H9 (cell line): ENCODE results near the gene LUZP4. TPM values are rescaled to one million over a fixed set of nuclear protein-coding genes. Genes with fewer than 3 reads are reported as not detected.

Source experiments
- DNase-seq: peaks from one replicate; pipeline ENCODE4 v3.0.0-alpha.2; 2017
- H2AFZ ChIP-seq: one replicate; pipeline ENCODE4 v1.6.1; 2013; ENCODE audit warnings: mild to moderate bottlenecking, low read length, control low read depth, moderate library complexity
- H2AK5ac ChIP-seq: 2 replicates; pipeline ENCODE4 v1.6.1; 2013; ENCODE audit warnings: low read length, control low read depth, mixed read lengths; ENCODE audit not compliant: insufficient read length
- H2BK120ac ChIP-seq: one replicate; pipeline ENCODE4 v1.6.1; 2013; ENCODE audit warnings: low read depth, mild to moderate bottlenecking, low read length, control low read depth, inconsistent platforms; ENCODE audit not compliant: poor library complexity, severe bottlenecking
- H2BK12ac ChIP-seq: 2 replicates; pipeline ENCODE4 v1.6.1; 2013; ENCODE audit warnings: low read length, control low read depth, mixed read lengths, low read depth; ENCODE audit not compliant: insufficient read length
- H2BK15ac ChIP-seq: 2 replicates; pipeline ENCODE4 v1.6.1; 2013; ENCODE audit warnings: low read depth, low read length, control low read depth
- H2BK20ac ChIP-seq: one replicate; pipeline ENCODE4 v1.6.1; 2013; ENCODE audit warnings: low read depth, mild to moderate bottlenecking, low read length, control low read depth, inconsistent platforms; ENCODE audit not compliant: poor library complexity, severe bottlenecking
- H2BK5ac ChIP-seq: 2 replicates; pipeline ENCODE4 v1.6.1; 2013; ENCODE audit warnings: low read length, control low read depth, mixed read lengths; ENCODE audit not compliant: insufficient read length
- H3K14ac ChIP-seq: 2 replicates; pipeline ENCODE4 v1.6.1; 2013; ENCODE audit warnings: low read length, control low read depth; ENCODE audit not compliant: insufficient read depth
- H3K18ac ChIP-seq: 2 replicates; pipeline ENCODE4 v1.6.1; 2013; ENCODE audit warnings: low read depth, mild to moderate bottlenecking, mixed read lengths, low read length, control low read depth; ENCODE audit not compliant: insufficient read length
- H3K23ac ChIP-seq: 2 replicates; pipeline ENCODE4 v1.6.1; 2013; ENCODE audit warnings: low read length, control low read depth, mixed read lengths, low read depth; ENCODE audit not compliant: insufficient read length
- H3K23me2 ChIP-seq: 2 replicates; pipeline ENCODE4 v1.6.1; 2013; ENCODE audit warnings: low read depth, mild to moderate bottlenecking, mixed read lengths, low read length, control low read depth; ENCODE audit not compliant: insufficient read length, poor library complexity, severe bottlenecking
- H3K27ac ChIP-seq: 2 replicates; pipeline ENCODE4 v1.5.1; 2013; ENCODE audit warnings: low read length, control low read depth, mixed read lengths, low read depth; ENCODE audit not compliant: insufficient read length
- H3K27me3 ChIP-seq: 2 replicates; pipeline ENCODE4 v1.6.1; 2013; ENCODE audit warnings: low read length, control low read depth, inconsistent platforms; ENCODE audit not compliant: insufficient read depth
- H3K4ac ChIP-seq: 2 replicates; pipeline ENCODE4 v1.6.1; 2013; ENCODE audit warnings: low read depth, mild to moderate bottlenecking, control low read depth, inconsistent platforms, low read length, moderate library complexity
- H3K4me1 ChIP-seq: 2 replicates; pipeline ENCODE4 v1.6.1; 2013; ENCODE audit warnings: low read length, control low read depth, inconsistent platforms; ENCODE audit not compliant: insufficient read depth
- H3K4me2 ChIP-seq: 2 replicates; pipeline ENCODE4 v1.6.1; 2013; ENCODE audit warnings: low read length, control low read depth, mixed read lengths; ENCODE audit not compliant: insufficient read length, insufficient read depth
- H3K56ac ChIP-seq: 2 replicates; pipeline ENCODE4 v1.6.1; 2013; ENCODE audit warnings: low read depth, mild to moderate bottlenecking, mixed read lengths, low read length, control low read depth; ENCODE audit not compliant: insufficient read length
- H3K79me1 ChIP-seq: 2 replicates; pipeline ENCODE4 v1.6.1; 2013; ENCODE audit warnings: low read depth, mild to moderate bottlenecking, moderate library complexity, low read length, control low read depth, inconsistent platforms; ENCODE audit not compliant: insufficient read depth, poor library complexity, severe bottlenecking
- H3K79me2 ChIP-seq: 2 replicates; pipeline ENCODE4 v1.6.1; 2013; ENCODE audit warnings: low read length, control low read depth, inconsistent platforms; ENCODE audit not compliant: insufficient read depth
- H3K9ac ChIP-seq: 2 replicates; pipeline ENCODE4 v1.6.1; 2013; ENCODE audit warnings: low read length, control low read depth, mixed read lengths; ENCODE audit not compliant: insufficient read length; ENCODE audit errors: extremely low read depth
- H3K9me3 ChIP-seq: one replicate; pipeline ENCODE4 v1.6.1; 2013; ENCODE audit warnings: low read depth, low read length, inconsistent platforms; ENCODE audit not compliant: control insufficient read depth
- H3T11ph ChIP-seq: one replicate; pipeline ENCODE4 v1.6.1; 2013; ENCODE audit warnings: mild to moderate bottlenecking, low read length, control low read depth, inconsistent platforms
- H4K20me1 ChIP-seq: one replicate; pipeline ENCODE4 v1.6.1; 2013; ENCODE audit not compliant: control insufficient read depth, insufficient read length, insufficient read depth
- H4K5ac ChIP-seq: 2 replicates; pipeline ENCODE4 v1.6.1; 2013; ENCODE audit warnings: low read depth, mild to moderate bottlenecking, mixed read lengths, low read length, control low read depth; ENCODE audit not compliant: insufficient read length
- H4K8ac ChIP-seq: replicated peaks from 2 replicates; pipeline ENCODE4 v1.6.1; 2013; ENCODE audit warnings: low read length, control low read depth, mixed read lengths, low read depth; ENCODE audit not compliant: insufficient read length
- H4K91ac ChIP-seq: 2 replicates; pipeline ENCODE4 v1.6.1; 2013; ENCODE audit warnings: low read depth, mild to moderate bottlenecking, moderate library complexity, mixed read lengths, low read length, control low read depth; ENCODE audit not compliant: insufficient read length
- H3K27ac Mint-ChIP-seq, 3 experiments: 2 replicates in 2 of 3; 3 replicates in 1 of 3; pipeline ENCODE4 v1.8.0; 2020 to 2021; ENCODE audit warnings: mixed read lengths in 3 of 3, mild to moderate bottlenecking in 1 of 3, moderate library complexity in 1 of 3
- H3K27me3 Mint-ChIP-seq: 2 replicates; pipeline ENCODE4 v1.8.0; 2021; ENCODE audit warnings: low read depth, mild to moderate bottlenecking, moderate library complexity, mixed read lengths
- H3K36me3 Mint-ChIP-seq, 3 experiments: 2 replicates in 2 of 3; 3 replicates in 1 of 3; pipeline ENCODE4 v1.8.0; 2020 to 2021; ENCODE audit warnings: low read depth in 3 of 3, mixed read lengths in 3 of 3; ENCODE audit not compliant: insufficient read depth in 1 of 3
- H3K4me1 Mint-ChIP-seq, 2 experiments: 2 replicates each; pipeline ENCODE4 v1.8.0; 2020; ENCODE audit warnings: mixed read lengths in 2 of 2
- H3K4me3 Mint-ChIP-seq, 2 experiments: 2 replicates in 1 of 2; 3 replicates in 1 of 2; pipeline ENCODE4 v1.8.0; 2020 to 2021; ENCODE audit warnings: mild to moderate bottlenecking in 2 of 2, mixed read lengths in 2 of 2, moderate library complexity in 1 of 2
- H3K9me3 Mint-ChIP-seq, 2 experiments: 2 replicates in 1 of 2; 3 replicates in 1 of 2; pipeline ENCODE4 v1.8.0; 2020; ENCODE audit warnings: mild to moderate bottlenecking in 2 of 2, mixed read lengths in 2 of 2, moderate library complexity in 1 of 2
- WGBS: extraction: QIAGEN DNeasy Blood & Tissue Kit; methylation state at CpG from one replicate; pipeline ENCODE4 v1.1.7; 2013; ENCODE audit warnings: missing lambda C conversion rate, low lambda C conversion rate, mixed read lengths; ENCODE audit not compliant: insufficient read length; ENCODE audit errors: extremely low coverage; 5-methylcytosine and 5-hydroxymethylcytosine counted together
- total RNA-seq: library from RNA; stranded (reverse); gene quantifications from 2 replicates; pipeline ENCODE4 v1.2.1, GENCODE V29; 2021
- TF ChIP-seq, protein P1 (sequence below): fragments of 200-600 bp; sonication (generic); conservative IDR thresholded peaks from 3 replicates; pipeline ENCODE4 v1.8.0; 2021; ENCODE audit warnings: antibody characterized with exemption, mild to moderate bottlenecking

Gene LUZP4
- total RNA-seq, 1 experiment from 2014 or later, result not detected

DNA sequence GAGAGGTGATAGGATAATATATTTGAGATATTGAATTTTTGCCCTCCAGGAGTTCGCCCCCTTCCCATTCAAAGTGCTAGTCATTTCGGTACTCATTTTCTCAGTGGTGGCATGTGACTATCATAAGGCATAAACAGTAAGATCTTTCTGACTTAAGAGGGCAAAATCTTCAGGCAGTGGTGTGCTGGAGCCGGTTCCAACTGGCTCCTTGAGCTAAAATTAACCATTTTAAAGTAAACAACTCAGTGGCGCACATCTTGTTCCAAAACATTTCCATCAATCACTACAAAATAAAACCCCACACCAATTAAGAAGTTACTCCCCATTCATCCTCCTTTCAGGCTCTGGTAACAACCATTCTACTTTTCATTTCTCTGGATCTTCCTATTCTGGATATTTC lies 43.3 kb downstream of the LUZP4 start:
- no peak overlapping the region for H3K4ac ChIP-seq
- no CpG with 5 or more reads among the region's 4 CpGs for WGBS

More for the DNA sequence above, 43.3 kb downstream of the LUZP4 start:
- Histone ChIP-seq H4K91ac (no peak overlapping the region), H2BK15ac (no peak overlapping the region), H3K4me2 (no peak overlapping the region), H4K20me1 (no peaks in the 10 kb centered on the region), H3K27me3 (no peaks in the 10 kb centered on the region), H3K18ac (no peak overlapping the region), H3T11ph (no peak overlapping the region), H3K9ac (no peak overlapping the region), H3K79me1 (no peaks in the 10 kb centered on the region), H3K79me2 (no peaks in the 10 kb centered on the region), H3K4me1 (peaks cover 5% of the 10 kb centered on the region; the same call in 1 of the 2 replicates), H3K56ac (no peak overlapping the region), H2AK5ac (no peak overlapping the region), H4K8ac (no peak overlapping the region), H2AFZ (no peak overlapping the region), H2BK12ac (no peak overlapping the region), H3K14ac (no peak overlapping the region), H2BK5ac (no peak overlapping the region), H2BK20ac (no peak overlapping the region), H3K9me3 (no peaks in the 10 kb centered on the region), H3K27ac (no peak overlapping the region), H4K5ac (no peak overlapping the region), H3K23me2 (no peaks in the 10 kb centered on the region), H2BK120ac (no peak overlapping the region), H3K23ac (no peak overlapping the region)
- peaks cover 0 to 4% of the 10 kb centered on the region in 2 experiments; a peak in 1 of 5 replicates for H3K9me3 Mint-ChIP-seq
- H3K27me3 Mint-ChIP-seq, result no peaks in the 10 kb centered on the region
- H3K4me1 Mint-ChIP-seq, result peaks cover 34 to 40% of the 10 kb centered on the region in 2 experiments
- H3K36me3 Mint-ChIP-seq, result peaks cover 0 to 6% (median 0%) of the 10 kb centered on the region in 3 experiments; a peak in 2 of 7 replicates
- DNase-seq, result no peak
- no peak overlapping the region for H3K27ac Mint-ChIP-seq
- no peak overlapping the region for H3K4me3 Mint-ChIP-seq
- TF ChIP-seq, protein P1, sequence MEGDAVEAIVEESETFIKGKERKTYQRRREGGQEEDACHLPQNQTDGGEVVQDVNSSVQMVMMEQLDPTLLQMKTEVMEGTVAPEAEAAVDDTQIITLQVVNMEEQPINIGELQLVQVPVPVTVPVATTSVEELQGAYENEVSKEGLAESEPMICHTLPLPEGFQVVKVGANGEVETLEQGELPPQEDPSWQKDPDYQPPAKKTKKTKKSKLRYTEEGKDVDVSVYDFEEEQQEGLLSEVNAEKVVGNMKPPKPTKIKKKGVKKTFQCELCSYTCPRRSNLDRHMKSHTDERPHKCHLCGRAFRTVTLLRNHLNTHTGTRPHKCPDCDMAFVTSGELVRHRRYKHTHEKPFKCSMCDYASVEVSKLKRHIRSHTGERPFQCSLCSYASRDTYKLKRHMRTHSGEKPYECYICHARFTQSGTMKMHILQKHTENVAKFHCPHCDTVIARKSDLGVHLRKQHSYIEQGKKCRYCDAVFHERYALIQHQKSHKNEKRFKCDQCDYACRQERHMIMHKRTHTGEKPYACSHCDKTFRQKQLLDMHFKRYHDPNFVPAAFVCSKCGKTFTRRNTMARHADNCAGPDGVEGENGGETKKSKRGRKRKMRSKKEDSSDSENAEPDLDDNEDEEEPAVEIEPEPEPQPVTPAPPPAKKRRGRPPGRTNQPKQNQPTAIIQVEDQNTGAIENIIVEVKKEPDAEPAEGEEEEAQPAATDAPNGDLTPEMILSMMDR, result no peak
